IMR-90 (cell line): Measurements from ENCODE around the gene STX19. TPM values are rescaled to one million over a fixed set of nuclear protein-coding genes. Genes with fewer than 3 reads are reported as not detected.

Source experiments
- ATAC-seq: fragments of 200-7000 bp; cut with Tn5 transposase; 2 replicates; pipeline ENCODE4 v1.9.1; 2020; ENCODE audit warnings: low read depth, mild to moderate bottlenecking, moderate library complexity
- BruUV-seq: library from RNA; stranded (reverse); fragments of 400-500 nt; replicated peaks from 2 replicates; lab custom pipeline; 2021; lab: Mats Ljungman, UMichigan
- CTCF ChIA-PET: fragments of 300-600 bp; formaldehyde crosslinking; extraction: SDS; loops from one replicate; lab custom pipeline; 2021; ENCODE audit warnings: antibody characterized with exemption; lab: Yijun Ruan, JAX
- POLR2A ChIA-PET: fragments of 300-600 bp; sonication (Branson Sonifier 250); formaldehyde crosslinking; loops from one replicate; lab custom pipeline; 2022; ENCODE audit warnings: antibody characterized with exemption; ENCODE audit not compliant: unreplicated experiment; lab: Charles Lee
- DNase-seq: peaks from one replicate; pipeline ENCODE4 v3.0.0; 2013
- H2AFZ ChIP-seq: replicated peaks from 2 replicates; pipeline ENCODE3; 2013; ENCODE audit warnings: low read length, mild to moderate bottlenecking; ENCODE audit not compliant: poor library complexity
- H2AK5ac ChIP-seq: 2 replicates; pipeline ENCODE4 v1.6.1; 2013; ENCODE audit warnings: low read depth, low read length, inconsistent platforms
- H2AK9ac ChIP-seq: replicated peaks from 2 replicates; pipeline ENCODE3; 2013; ENCODE audit warnings: mild to moderate bottlenecking, low read depth, low read length, moderate library complexity; ENCODE audit not compliant: poor library complexity
- H2BK120ac ChIP-seq: 2 replicates; pipeline ENCODE4 v1.6.1; 2013; ENCODE audit warnings: low read depth, low read length, inconsistent platforms
- H2BK15ac ChIP-seq: 3 replicates; pipeline ENCODE4 v1.6.1; 2013; ENCODE audit warnings: low read depth, low read length, inconsistent platforms
- H2BK20ac ChIP-seq: 2 replicates; pipeline ENCODE4 v1.6.1; 2013; ENCODE audit warnings: low read depth, mild to moderate bottlenecking, inconsistent platforms, low read length, moderate library complexity
- H2BK5ac ChIP-seq: 2 replicates; pipeline ENCODE4 v1.6.1; 2013; ENCODE audit warnings: mild to moderate bottlenecking, low read depth, low read length, inconsistent platforms; ENCODE audit not compliant: poor library complexity, severe bottlenecking
- H3K14ac ChIP-seq: replicated peaks from 2 replicates; pipeline ENCODE4 v1.6.1; 2013; ENCODE audit warnings: low read depth, low read length, inconsistent platforms
- H3K18ac ChIP-seq: 2 replicates; pipeline ENCODE4 v1.6.1; 2013; ENCODE audit warnings: low read depth, low read length, control low read depth
- H3K23ac ChIP-seq: 2 replicates; pipeline ENCODE4 v1.6.1; 2013; ENCODE audit warnings: low read depth, low read length, inconsistent platforms
- H3K27ac ChIP-seq: 2 replicates; pipeline ENCODE4 v1.5.1; 2013; ENCODE audit warnings: mild to moderate bottlenecking, control low read depth, low read length; ENCODE audit not compliant: insufficient read depth
- H3K27me3 ChIP-seq: 2 replicates; pipeline ENCODE4 v1.6.1; 2013; ENCODE audit warnings: low read length; ENCODE audit not compliant: control insufficient read depth, insufficient read depth
- H3K36me3 ChIP-seq: 2 replicates; pipeline ENCODE4 v1.6.1; 2013; ENCODE audit warnings: low read length, mixed read lengths; ENCODE audit not compliant: control insufficient read depth, insufficient read depth
- H3K4ac ChIP-seq: 2 replicates; pipeline ENCODE4 v1.6.1; 2013; ENCODE audit warnings: low read depth, low read length, inconsistent platforms
- H3K4me1 ChIP-seq: 2 replicates; pipeline ENCODE4 v1.6.1; 2013; ENCODE audit warnings: low read length, mixed read lengths; ENCODE audit not compliant: control insufficient read depth, insufficient read depth
- H3K4me2 ChIP-seq: 2 replicates; pipeline ENCODE4 v1.6.1; 2013; ENCODE audit warnings: low read depth, mild to moderate bottlenecking, control low read depth, low read length, moderate library complexity
- H3K4me3 ChIP-seq: 2 replicates; pipeline ENCODE4 v1.5.1; 2013; ENCODE audit warnings: low read depth, mild to moderate bottlenecking, control low read depth, low read length, moderate library complexity; ENCODE audit not compliant: insufficient read depth
- H3K56ac ChIP-seq: 2 replicates; pipeline ENCODE4 v1.6.1; 2013; ENCODE audit warnings: low read length, inconsistent platforms; ENCODE audit not compliant: insufficient read depth; ENCODE audit errors: extremely low read depth
- H3K79me1 ChIP-seq, 2 experiments: 2 replicates each; pipeline ENCODE4 v1.6.1; 2013; ENCODE audit warnings: low read length in 2 of 2, inconsistent platforms in 1 of 2, low read depth in 1 of 2
- H3K9ac ChIP-seq: 2 replicates; pipeline ENCODE4 v1.6.1; 2013; ENCODE audit warnings: low read depth, low read length, control low read depth
- H3K9me1 ChIP-seq: 2 replicates; pipeline ENCODE4 v1.6.1; 2013; ENCODE audit warnings: low read length, inconsistent platforms; ENCODE audit not compliant: insufficient read depth
- H3K9me3 ChIP-seq: 2 replicates; pipeline ENCODE4 v1.6.1; 2013; ENCODE audit warnings: low read length; ENCODE audit not compliant: control insufficient read depth, insufficient read depth
- H4K20me1 ChIP-seq: 2 replicates; pipeline ENCODE4 v1.6.1; 2013; ENCODE audit warnings: low read length, inconsistent platforms; ENCODE audit not compliant: insufficient read depth
- H4K5ac ChIP-seq: 2 replicates; pipeline ENCODE4 v1.6.1; 2013; ENCODE audit warnings: mild to moderate bottlenecking, low read depth, low read length, control low read depth
- H4K8ac ChIP-seq, 2 experiments: 2 replicates each; pipeline ENCODE4 v1.6.1; 2013; ENCODE audit warnings: low read depth in 2 of 2, low read length in 2 of 2, control low read depth in 1 of 2, inconsistent platforms in 1 of 2
- H4K91ac ChIP-seq: 2 replicates; pipeline ENCODE4 v1.6.1; 2013; ENCODE audit warnings: low read depth, low read length, inconsistent platforms; ENCODE audit not compliant: insufficient read depth
- CHD1 ChIP-seq: IDR thresholded peaks from 2 replicates; pipeline ENCODE4 v1.6.1; 2012; ENCODE audit warnings: low read depth, low read length, improper control_type of control experiment
- FOS ChIP-seq: fragments of 150-350 bp; IDR thresholded peaks from 2 replicates; pipeline ENCODE4 v1.6.1; 2016; ENCODE audit warnings: low read depth, low read length
- MXI1 ChIP-seq: IDR thresholded peaks from 2 replicates; pipeline ENCODE4 v1.6.1; 2012; ENCODE audit warnings: low read depth, mild to moderate bottlenecking, low read length, moderate library complexity, borderline replicate concordance
- WGBS, 2 experiments: methylation state at CpG; one replicate each; pipeline versions ENCODE4 v1.1.5 to v1.1.7; 2013; ENCODE audit warnings: missing lambda C conversion rate in 2 of 2; ENCODE audit not compliant: insufficient read length in 1 of 2; ENCODE audit errors: extremely low coverage in 2 of 2; 5-methylcytosine and 5-hydroxymethylcytosine counted together
- dilution Hi-C: fragments of 300-500 bp; cut with HindIII; formaldehyde crosslinking; loops from one replicate; pipeline ENCODE4 v1.14.3; 2018; ENCODE audit warnings: low sequenced_read_pairs; ENCODE audit not compliant: unreplicated experiment
- in situ Hi-C: fragments of 300-500 bp; cut with MboI; formaldehyde crosslinking; loops from 3 replicates; pipeline ENCODE4 v1.14.3; 2019; ENCODE audit warnings: low sequenced_read_pairs, inconsistent platforms, mixed read lengths
- intact Hi-C: fragments of 100-400 bp; cut with micrococcal nuclease; formaldehyde crosslinking; loops from 2 replicates; pipeline ENCODE4 v1.10.0; 2022
- polyA plus RNA-seq, 3 experiments: library from polyadenylated mRNA; depleted of rRNA; stranded (reverse); fragments of >200 nt; gene quantifications; 2 replicates each; pipeline ENCODE4 v1.2.3, GENCODE V29; 2012; ENCODE audit warnings: low replicate concordance in 1 of 3
- total RNA-seq: library from RNA; depleted of rRNA; stranded (reverse); fragments of >200 nt; gene quantifications from 2 replicates; pipeline ENCODE4 v1.2.3, GENCODE V29; 2012

Gene STX19
- total and polyA plus RNA-seq, 2 of the 4 experiments (the other 2 are of a cell fraction) = not detected

DNA sequence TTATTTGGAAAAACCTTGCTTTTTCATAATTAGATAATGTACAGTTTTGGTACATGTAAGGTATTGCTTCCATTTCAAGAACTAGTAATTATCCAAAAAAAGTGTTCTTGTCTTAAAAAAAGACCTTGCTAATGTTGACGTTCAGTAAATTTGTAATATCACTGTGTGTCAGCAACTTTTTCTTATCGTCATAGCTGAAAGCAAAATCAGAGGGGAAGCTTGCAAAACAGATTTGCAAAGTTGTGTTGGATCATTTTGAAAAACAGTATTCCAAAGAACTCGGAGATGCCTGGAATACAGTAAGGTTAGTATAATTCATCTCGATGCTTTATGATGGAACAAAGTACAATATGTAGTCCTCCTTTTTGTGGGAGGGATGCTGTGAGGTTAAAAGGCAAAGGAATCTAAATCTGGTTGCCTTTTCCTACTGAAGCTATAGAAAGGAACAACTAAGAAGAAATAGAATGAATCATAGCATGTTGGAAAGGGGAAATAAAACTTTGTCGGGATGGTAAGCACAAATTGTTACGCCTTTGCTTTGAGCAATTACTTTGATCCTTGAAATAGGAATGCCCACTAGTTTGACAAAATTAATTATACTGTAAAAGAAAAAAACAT, 36.0 kb upstream of the STX19 start:
- Histone ChIP-seq H3K36me3 (peaks cover 4% of the 10 kb centered on the region), H2BK20ac (no peak overlapping the region), H2AFZ (no peak overlapping the region), H4K8ac (no peak overlapping the region; a peak in 1 of 4 replicates), H4K91ac (no peak overlapping the region), H3K27ac (no peak overlapping the region), H3K79me1 (peaks cover 6 to 34% of the 10 kb centered on the region in 2 experiments; a peak in 2 of 4 replicates), H2AK9ac (no peak overlapping the region), H3K4me1 (peaks cover 1% of the 10 kb centered on the region; the same call in 1 of the 2 replicates), H3K18ac (no peak overlapping the region), H3K9ac (no peak overlapping the region), H4K5ac (no peak overlapping the region), H3K4ac (no peak overlapping the region), H3K14ac (no peak overlapping the region), H3K4me3 (no peak overlapping the region), H2AK5ac (no peak overlapping the region), H2BK120ac (no peak overlapping the region), H3K9me3 (no peaks in the 10 kb centered on the region), H3K4me2 (no peak overlapping the region), H3K27me3 (no peaks in the 10 kb centered on the region), H3K56ac (no peak overlapping the region), H2BK5ac (no peak overlapping the region), H3K9me1 (no peaks in the 10 kb centered on the region), H2BK15ac (no peak overlapping the region), H3K23ac (no peak overlapping the region), H4K20me1 (no peaks in the 10 kb centered on the region)
- DNase-seq = no peak
- BruUV-seq = no TSS peak
- intact Hi-C loops (loop anchor here (10.0 kb wide), 1 partner anchor 220 kb away; no protein-coding TSS in a partner anchor), in situ Hi-C loops (no loop called here), dilution Hi-C loops (no loop called here)
- TF ChIP-seq CHD1 (no peak), FOS (no peak), MXI1 (no peak)
- POLR2A ChIA-PET = no interaction called here
- 100% methylated on average over 1 of the region's 6 CpGs; no CpG with 5 or more reads in 1 of the 2 experiments for WGBS, 2 experiments
- ATAC-seq = no peak
- CTCF ChIA-PET = no interaction called here
